HFF-Myc (cell line): ENCODE measurements around the gene EXOC3.
"Not testable (repeated sequence)": the region's sequence is repeated elsewhere in the genome, so short reads cannot be mapped to it uniquely, and the experiment has no call there.

ENCODE experiments used
- DNase-seq: peaks from one replicate; pipeline ENCODE4 v3.0.0-alpha.2; 2011; ENCODE audit warnings: low read depth; ENCODE audit errors: extremely low read depth
- H3K4me3 ChIP-seq: replicated peaks from 2 replicates; pipeline ENCODE4 v1.5.1; 2011; ENCODE audit warnings: low read depth, mild to moderate bottlenecking, control low read depth, low read length
- TF ChIP-seq, protein P1 (sequence below): IDR thresholded peaks from 2 replicates; pipeline ENCODE4 v1.5.1; 2012; ENCODE audit warnings: mild to moderate bottlenecking, low read depth, low read length, control low read depth; ENCODE audit errors: missing control alignments

Gene EXOC3

DNA sequence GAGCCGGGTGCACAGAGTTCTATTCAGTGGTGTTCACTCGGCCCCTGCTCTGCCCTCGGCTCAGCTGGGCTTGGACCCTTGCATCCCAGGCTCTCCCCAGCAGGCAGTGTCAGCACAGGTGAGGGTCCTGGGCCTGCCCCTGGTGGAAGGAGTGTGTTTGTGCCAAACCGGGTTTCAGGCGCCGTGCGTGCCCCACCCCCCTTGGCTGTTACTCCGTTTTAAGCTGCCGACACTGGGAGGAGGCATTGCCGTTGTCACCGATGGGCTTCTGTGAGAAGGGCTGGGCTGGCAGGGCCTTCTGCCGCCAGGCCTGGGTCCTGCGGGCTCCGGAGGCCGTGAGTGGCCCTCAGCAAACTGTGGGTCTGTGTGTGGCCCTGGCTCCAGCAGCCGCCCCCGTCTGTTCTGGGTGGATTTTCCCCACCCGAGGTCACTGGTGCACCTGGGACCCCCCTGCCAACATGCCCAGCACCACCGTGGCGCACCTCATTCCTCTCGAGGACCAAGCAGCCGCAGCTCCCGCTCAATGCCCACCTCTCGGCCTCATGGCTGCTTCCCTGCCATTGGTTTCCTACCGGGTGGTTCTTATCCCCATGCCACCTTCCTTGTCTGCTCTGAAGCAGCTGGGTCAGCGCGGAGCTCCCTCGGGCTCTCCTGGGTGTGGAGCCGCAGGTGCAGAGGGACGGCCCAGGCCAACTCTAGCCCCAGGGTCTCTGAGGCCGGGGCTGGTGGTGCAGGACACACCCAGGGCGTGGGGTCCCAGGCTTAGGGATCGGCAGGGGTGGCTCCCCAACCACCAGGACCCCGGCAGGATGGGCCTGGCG lies 44.3 kb upstream of the EXOC3 start:
- peak overlapping the region; percentile 33 for H3K4me3 ChIP-seq
- no peak for DNase-seq
- TF ChIP-seq, protein P1, sequence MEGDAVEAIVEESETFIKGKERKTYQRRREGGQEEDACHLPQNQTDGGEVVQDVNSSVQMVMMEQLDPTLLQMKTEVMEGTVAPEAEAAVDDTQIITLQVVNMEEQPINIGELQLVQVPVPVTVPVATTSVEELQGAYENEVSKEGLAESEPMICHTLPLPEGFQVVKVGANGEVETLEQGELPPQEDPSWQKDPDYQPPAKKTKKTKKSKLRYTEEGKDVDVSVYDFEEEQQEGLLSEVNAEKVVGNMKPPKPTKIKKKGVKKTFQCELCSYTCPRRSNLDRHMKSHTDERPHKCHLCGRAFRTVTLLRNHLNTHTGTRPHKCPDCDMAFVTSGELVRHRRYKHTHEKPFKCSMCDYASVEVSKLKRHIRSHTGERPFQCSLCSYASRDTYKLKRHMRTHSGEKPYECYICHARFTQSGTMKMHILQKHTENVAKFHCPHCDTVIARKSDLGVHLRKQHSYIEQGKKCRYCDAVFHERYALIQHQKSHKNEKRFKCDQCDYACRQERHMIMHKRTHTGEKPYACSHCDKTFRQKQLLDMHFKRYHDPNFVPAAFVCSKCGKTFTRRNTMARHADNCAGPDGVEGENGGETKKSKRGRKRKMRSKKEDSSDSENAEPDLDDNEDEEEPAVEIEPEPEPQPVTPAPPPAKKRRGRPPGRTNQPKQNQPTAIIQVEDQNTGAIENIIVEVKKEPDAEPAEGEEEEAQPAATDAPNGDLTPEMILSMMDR, result no peak

DNA sequence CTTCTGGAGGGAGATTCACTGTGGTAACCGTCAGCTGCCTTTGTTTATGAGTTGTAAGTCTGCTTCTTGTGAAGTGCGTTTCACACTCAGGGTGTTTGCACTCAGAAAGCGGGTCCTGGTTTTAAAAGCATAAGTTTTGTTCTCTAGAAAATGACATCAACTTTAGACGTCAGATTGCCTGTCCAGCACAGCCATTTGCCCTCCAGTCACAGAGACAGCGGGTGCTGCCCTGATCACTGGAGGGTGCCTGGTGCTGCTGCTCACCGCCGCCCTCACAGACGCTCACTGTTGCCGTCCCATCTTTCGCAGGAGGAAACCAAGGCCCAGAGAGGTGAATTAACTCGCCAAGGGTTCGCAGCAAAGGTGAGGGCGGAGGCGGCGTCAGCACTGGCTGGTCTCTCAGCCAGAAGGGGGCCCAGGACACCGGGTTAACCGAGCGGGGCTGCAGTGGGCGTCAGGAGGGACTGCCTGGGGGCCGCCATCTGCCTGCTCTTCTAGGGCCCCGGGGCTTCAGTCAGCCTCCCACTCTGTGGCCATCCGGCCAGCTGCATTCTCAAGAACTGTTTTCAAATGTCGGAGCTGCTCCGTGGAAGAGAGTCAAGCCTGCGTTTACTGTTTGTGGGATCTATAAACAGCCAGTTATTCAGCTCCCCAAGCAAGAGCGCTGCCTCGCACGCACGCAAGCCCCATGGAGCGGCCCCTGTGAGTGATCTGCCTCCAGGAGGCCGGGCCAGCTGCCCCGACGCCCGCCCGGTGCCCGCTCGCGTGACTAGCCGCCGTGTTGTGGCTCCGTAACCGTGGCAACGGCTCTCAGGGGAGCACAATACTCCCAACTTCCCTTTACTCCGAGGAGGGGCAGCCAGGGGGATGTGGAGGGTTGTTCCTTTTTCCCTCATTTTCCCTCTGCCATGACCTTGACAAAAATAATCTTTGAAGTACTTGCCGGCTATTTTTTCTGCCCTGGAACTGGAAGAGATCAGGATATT lies 43.4 kb upstream of the EXOC3 start:
- DNase-seq, result peak; percentile 88
- peak overlapping the region; percentile 38 for H3K4me3 ChIP-seq
- TF ChIP-seq, protein P1, result no peak

DNA sequence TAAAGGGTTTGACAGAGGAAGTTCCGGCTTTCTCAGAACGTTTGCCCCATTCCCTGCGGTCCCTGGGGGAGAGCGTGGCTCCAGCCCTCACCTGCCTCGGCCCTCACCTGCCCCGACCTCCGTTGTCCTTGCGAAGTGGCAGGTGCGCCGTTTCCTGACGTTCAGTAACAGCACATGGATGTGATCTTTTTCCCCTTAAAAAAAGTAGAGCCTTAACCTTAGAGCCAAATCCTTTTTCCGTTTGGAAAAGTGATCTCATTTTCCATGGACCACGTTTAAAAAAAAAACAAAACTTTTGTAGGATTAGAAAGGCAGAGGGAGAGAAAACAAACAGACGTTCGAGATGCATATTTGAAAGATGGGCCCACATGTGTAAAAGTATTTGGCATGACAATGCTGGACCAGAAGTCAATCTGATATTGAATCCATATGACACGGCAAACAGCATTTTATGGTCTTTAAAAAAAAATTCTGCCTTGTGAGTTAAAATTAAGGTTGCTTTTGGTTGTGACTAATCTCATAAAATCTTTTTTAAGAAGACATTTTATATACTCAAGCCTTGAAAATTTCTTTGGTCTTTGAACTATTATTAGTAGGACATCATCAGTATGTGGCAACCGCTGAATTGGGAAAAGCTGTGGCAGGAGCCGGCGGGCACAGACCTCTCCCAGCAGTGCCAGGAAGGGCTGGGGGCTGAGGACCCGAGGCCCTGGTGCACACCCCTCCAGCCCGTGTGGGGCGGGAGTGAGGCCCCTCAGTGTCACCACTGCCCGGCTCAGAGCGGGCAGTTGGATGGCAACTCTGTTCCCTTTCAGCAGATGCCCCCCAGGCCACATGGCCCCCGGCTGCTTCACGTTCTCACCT lies 42.5 kb upstream of the EXOC3 start:
- TF ChIP-seq, protein P1, result no peak
- peak overlapping the region; percentile 38 for H3K4me3 ChIP-seq
- peak; percentile 93 for DNase-seq

DNA sequence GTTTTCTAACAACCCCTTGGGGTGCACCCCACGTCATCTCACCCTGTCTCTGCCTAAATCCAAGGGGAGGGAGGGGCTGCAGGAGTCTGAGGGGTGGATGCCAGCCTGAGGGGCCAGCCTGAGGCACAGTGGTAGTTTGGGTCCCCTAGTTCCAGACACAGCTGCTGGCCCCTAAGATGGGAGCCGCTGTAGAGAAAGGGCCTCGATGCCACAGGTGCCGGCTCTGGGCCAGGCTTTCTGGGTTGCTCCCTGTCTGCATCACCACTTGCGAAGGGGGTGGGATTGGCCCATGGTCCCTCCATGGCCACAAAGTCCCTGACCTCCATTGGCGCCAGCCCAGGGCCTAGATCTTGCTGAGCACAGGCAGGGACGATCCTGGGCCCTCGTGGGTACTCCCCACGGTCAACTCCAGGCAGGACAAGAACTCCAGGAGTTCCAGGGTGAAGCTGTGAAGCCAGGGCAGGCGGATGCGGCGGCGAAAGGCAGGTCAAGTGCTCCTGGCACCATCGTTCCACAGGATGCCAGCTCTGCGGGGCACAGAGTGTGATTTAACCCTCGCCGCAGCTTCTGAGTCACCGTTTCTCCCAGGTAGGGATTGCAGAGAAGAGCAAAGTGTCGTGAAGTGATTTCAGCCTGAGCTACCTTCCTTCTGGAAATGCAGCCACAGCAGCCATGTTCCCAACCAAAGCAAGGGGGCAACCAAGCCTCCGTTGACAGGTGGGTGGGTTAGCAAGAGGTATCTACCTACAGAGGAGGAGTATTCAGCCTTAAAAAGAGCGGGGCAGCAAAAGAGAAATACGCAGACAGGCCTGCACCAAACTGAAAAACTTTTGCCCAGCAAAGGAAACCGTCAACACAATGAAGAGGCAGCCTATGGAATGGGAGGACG lies 41.6 kb upstream of the EXOC3 start:
- H3K4me3 ChIP-seq, result no peak overlapping the region
- TF ChIP-seq, protein P1, result no peak
- DNase-seq, result no peak

DNA sequence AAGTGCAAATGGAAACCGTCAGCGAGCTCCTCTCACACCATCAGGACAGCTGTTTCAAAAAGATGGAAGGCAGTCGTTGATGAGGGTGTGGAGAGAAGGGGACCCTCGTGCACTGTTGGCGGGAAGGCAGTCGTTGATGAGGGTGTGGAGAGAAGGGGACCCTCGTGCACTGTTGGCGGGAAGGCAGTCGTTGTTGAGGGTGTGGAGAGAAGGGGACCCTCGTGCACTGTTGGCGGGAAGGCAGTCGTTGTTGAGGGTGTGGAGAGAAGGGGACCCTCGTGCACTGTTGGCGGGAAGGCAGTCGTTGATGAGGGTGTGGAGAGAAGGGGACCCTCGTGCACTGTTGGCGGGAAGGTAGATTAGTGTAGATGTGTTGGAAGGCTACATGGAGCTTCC lies 40.8 kb upstream of the EXOC3 start:
- DNase-seq, H3K4me3 ChIP-seq: not testable (repeated sequence)

DNA sequence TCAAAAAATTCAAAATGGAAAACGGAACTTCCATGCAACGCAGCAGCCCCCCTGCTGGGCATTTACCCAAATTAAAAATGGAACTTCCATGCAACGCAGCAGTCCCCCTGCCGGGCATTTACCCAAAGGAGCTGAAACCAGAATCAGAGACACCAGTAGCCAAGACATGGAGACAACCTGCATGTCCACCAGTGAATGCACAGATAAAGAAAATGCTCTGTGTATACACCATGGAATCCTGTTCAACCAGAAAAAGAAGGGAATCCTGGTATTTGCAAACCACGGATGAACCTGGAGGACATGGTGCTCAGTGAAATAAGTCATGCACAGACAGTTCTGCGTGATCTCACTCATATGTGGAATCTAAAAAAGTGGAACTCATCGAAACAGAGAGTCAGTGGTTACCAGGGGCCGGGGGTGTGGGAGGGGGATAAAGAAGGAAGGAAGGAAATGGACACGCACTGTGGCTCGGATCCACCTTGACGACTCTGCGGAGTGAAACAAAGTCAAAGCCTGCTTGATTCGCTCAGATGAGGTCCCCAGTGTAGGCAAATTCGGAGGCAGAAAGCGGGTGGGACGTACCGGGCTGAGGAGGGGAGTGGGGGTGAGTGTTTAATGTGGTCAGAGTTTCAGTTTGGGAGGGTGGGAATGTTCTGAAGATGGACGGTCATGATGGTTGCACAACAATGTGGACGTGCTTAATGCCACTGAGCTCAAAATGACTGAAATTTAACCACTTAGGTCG lies 40.2 kb upstream of the EXOC3 start:
- no peak overlapping the region for H3K4me3 ChIP-seq
- DNase-seq, result no peak
- TF ChIP-seq, protein P1, result no peak
